ENCODE measurements around the gene SLC28A3.
"Not testable (repeated sequence)": the region's sequence is repeated elsewhere in the genome, so short reads cannot be mapped to it uniquely, and the experiment has no call there.

Gene SLC28A3

GRCh38 chr9:84340535-84340934 is at the start of gene SLC28A3:
Gene SLC28A3, minus strand, starts transcription at chr9:84340758. Its CDS starts 125 bp downstream, at chr9:84340633.
- Mint-ChIP-seq H3K36me3 (ENCODE audit: low read depth) (no peaks in the 10 kb centered on the region), H3K27ac (no peak within 1 kb of the TSS), H3K9me3 (no peaks in the 10 kb centered on the region), H3K4me3 (no peak within 1 kb of the TSS), H3K4me1 (ENCODE audit: low read depth) (no peaks in the 10 kb centered on the region), H3K27me3 (ENCODE audit: low read depth) (peaks cover 18% of the 10 kb centered on the region)

- H3K9me3 Mint-ChIP-seq; H3K36me3 Mint-ChIP-seq (ENCODE audit: low read depth); H3K27ac Mint-ChIP-seq; H3K4me3 Mint-ChIP-seq; H3K27me3 Mint-ChIP-seq (ENCODE audit: low read depth); H3K4me1 Mint-ChIP-seq (ENCODE audit: low read depth): not testable (repeated sequence)
Observed at GRCh38 chr9:84390254-84390653, 49.7 kb upstream of the SLC28A3 start.

GRCh38 chr9:84387821-84388220 is 47.3 kb upstream of the SLC28A3 start:
- Mint-ChIP-seq H3K4me3 (no peak overlapping the region), H3K36me3 (ENCODE audit: low read depth) (no peaks in the 10 kb centered on the region), H3K4me1 (ENCODE audit: low read depth) (no peaks in the 10 kb centered on the region), H3K9me3 (no peaks in the 10 kb centered on the region), H3K27me3 (ENCODE audit: low read depth) (peaks cover 8% of the 10 kb centered on the region), H3K27ac (no peak overlapping the region)

GRCh38 chr9:84386753-84387152 is 46.2 kb upstream of the SLC28A3 start:
- H3K36me3 Mint-ChIP-seq (ENCODE audit: low read depth) = no peaks in the 10 kb centered on the region
- peaks cover 8% of the 10 kb centered on the region for H3K27me3 Mint-ChIP-seq (ENCODE audit: low read depth)
- H3K4me3 Mint-ChIP-seq = no peak overlapping the region
- H3K27ac Mint-ChIP-seq = no peak overlapping the region
- no peaks in the 10 kb centered on the region for H3K9me3 Mint-ChIP-seq
- H3K4me1 Mint-ChIP-seq (ENCODE audit: low read depth) = no peaks in the 10 kb centered on the region

GRCh38 chr9:84385386-84386040 is 45.0 kb upstream of the SLC28A3 start:
- Mint-ChIP-seq H3K4me1 (ENCODE audit: low read depth) (no peaks in the 10 kb centered on the region), H3K27me3 (ENCODE audit: low read depth) (peaks cover 8% of the 10 kb centered on the region), H3K9me3 (no peaks in the 10 kb centered on the region), H3K27ac (no peak overlapping the region), H3K4me3 (no peak overlapping the region), H3K36me3 (ENCODE audit: low read depth) (no peaks in the 10 kb centered on the region)

- Mint-ChIP-seq H3K9me3 (no peaks in the 10 kb centered on the region), H3K4me3 (no peak overlapping the region), H3K36me3 (ENCODE audit: low read depth) (no peaks in the 10 kb centered on the region), H3K27ac (no peak overlapping the region), H3K4me1 (ENCODE audit: low read depth) (no peaks in the 10 kb centered on the region), H3K27me3 (ENCODE audit: low read depth) (peaks cover 6% of the 10 kb centered on the region)
Observed at GRCh38 chr9:84384617-84385016, 44.1 kb upstream of the SLC28A3 start.

- no peaks in the 10 kb centered on the region for H3K4me1 Mint-ChIP-seq (ENCODE audit: low read depth)
- H3K27ac Mint-ChIP-seq = no peak overlapping the region
- H3K9me3 Mint-ChIP-seq = no peaks in the 10 kb centered on the region
- H3K4me3 Mint-ChIP-seq = no peak overlapping the region
- peaks cover 8% of the 10 kb centered on the region for H3K27me3 Mint-ChIP-seq (ENCODE audit: low read depth)
- H3K36me3 Mint-ChIP-seq (ENCODE audit: low read depth) = no peaks in the 10 kb centered on the region
Observed at GRCh38 chr9:84383178-84383577, 42.6 kb upstream of the SLC28A3 start.

- Mint-ChIP-seq H3K4me3 (no peak overlapping the region), H3K4me1 (ENCODE audit: low read depth) (no peaks in the 10 kb centered on the region), H3K27ac (no peak overlapping the region), H3K36me3 (ENCODE audit: low read depth) (no peaks in the 10 kb centered on the region), H3K27me3 (ENCODE audit: low read depth) (peaks cover 8% of the 10 kb centered on the region), H3K9me3 (no peaks in the 10 kb centered on the region)
Observed at GRCh38 chr9:84382720-84383119, 42.2 kb upstream of the SLC28A3 start.

GRCh38 chr9:84381508-84381907 is 41.0 kb upstream of the SLC28A3 start:
- H3K4me1 Mint-ChIP-seq (ENCODE audit: low read depth) = no peaks in the 10 kb centered on the region
- H3K9me3 Mint-ChIP-seq = no peaks in the 10 kb centered on the region
- H3K27me3 Mint-ChIP-seq (ENCODE audit: low read depth) = peaks cover 15% of the 10 kb centered on the region
- no peak overlapping the region for H3K4me3 Mint-ChIP-seq
- no peak overlapping the region for H3K27ac Mint-ChIP-seq
- H3K36me3 Mint-ChIP-seq (ENCODE audit: low read depth) = no peaks in the 10 kb centered on the region

- Mint-ChIP-seq H3K4me1 (ENCODE audit: low read depth) (no peaks in the 10 kb centered on the region), H3K27ac (no peak overlapping the region)
Observed at GRCh38 chr9:84379740-84380139, 39.2 kb upstream of the SLC28A3 start.

GRCh38 chr9:84375954-84376353 is 35.4 kb upstream of the SLC28A3 start:
- Mint-ChIP-seq H3K36me3 (ENCODE audit: low read depth) (no peaks in the 10 kb centered on the region), H3K4me1 (ENCODE audit: low read depth) (no peaks in the 10 kb centered on the region), H3K4me3 (no peak overlapping the region), H3K27ac (no peak overlapping the region), H3K9me3 (no peaks in the 10 kb centered on the region), H3K27me3 (ENCODE audit: low read depth) (peaks cover 10% of the 10 kb centered on the region)

More at GRCh38 chr9:84379740-84380139, 39.2 kb upstream of the SLC28A3 start:
- no peaks in the 10 kb centered on the region for H3K9me3 Mint-ChIP-seq
- H3K4me3 Mint-ChIP-seq = no peak overlapping the region
- peaks cover 15% of the 10 kb centered on the region for H3K27me3 Mint-ChIP-seq (ENCODE audit: low read depth)
- H3K36me3 Mint-ChIP-seq (ENCODE audit: low read depth) = no peaks in the 10 kb centered on the region

GRCh38 chr9:84374516-84374915 is 34.0 kb upstream of the SLC28A3 start:
- Mint-ChIP-seq H3K27me3 (ENCODE audit: low read depth) (peaks cover 13% of the 10 kb centered on the region), H3K36me3 (ENCODE audit: low read depth) (no peaks in the 10 kb centered on the region), H3K4me1 (ENCODE audit: low read depth) (no peaks in the 10 kb centered on the region), H3K9me3 (no peaks in the 10 kb centered on the region), H3K4me3 (no peak overlapping the region), H3K27ac (no peak overlapping the region)

GRCh38 chr9:84374013-84374412 is 33.5 kb upstream of the SLC28A3 start:
- Mint-ChIP-seq H3K27me3 (ENCODE audit: low read depth) (peaks cover 12% of the 10 kb centered on the region), H3K4me3 (no peak overlapping the region), H3K9me3 (no peaks in the 10 kb centered on the region), H3K4me1 (ENCODE audit: low read depth) (no peaks in the 10 kb centered on the region), H3K27ac (no peak overlapping the region), H3K36me3 (ENCODE audit: low read depth) (no peaks in the 10 kb centered on the region)

- Mint-ChIP-seq H3K4me1 (ENCODE audit: low read depth) (no peaks in the 10 kb centered on the region), H3K9me3 (no peaks in the 10 kb centered on the region), H3K36me3 (ENCODE audit: low read depth) (no peaks in the 10 kb centered on the region), H3K4me3 (no peak overlapping the region), H3K27me3 (ENCODE audit: low read depth) (peaks cover 6% of the 10 kb centered on the region), H3K27ac (no peak overlapping the region)
Observed at GRCh38 chr9:84371737-84372136, 31.2 kb upstream of the SLC28A3 start.

GRCh38 chr9:84368601-84369000 is 28.0 kb upstream of the SLC28A3 start:
- H3K4me1 Mint-ChIP-seq (ENCODE audit: low read depth) = no peaks in the 10 kb centered on the region
- H3K9me3 Mint-ChIP-seq = no peaks in the 10 kb centered on the region
- no peaks in the 10 kb centered on the region for H3K36me3 Mint-ChIP-seq (ENCODE audit: low read depth)
- H3K4me3 Mint-ChIP-seq = no peak overlapping the region
- peaks cover 5% of the 10 kb centered on the region for H3K27me3 Mint-ChIP-seq (ENCODE audit: low read depth)
- no peak overlapping the region for H3K27ac Mint-ChIP-seq

GRCh38 chr9:84367726-84368125 is 27.2 kb upstream of the SLC28A3 start:
- not testable (repeated sequence) for H3K36me3 Mint-ChIP-seq (ENCODE audit: low read depth); H3K9me3 Mint-ChIP-seq; H3K4me3 Mint-ChIP-seq; H3K4me1 Mint-ChIP-seq (ENCODE audit: low read depth); H3K27me3 Mint-ChIP-seq (ENCODE audit: low read depth); H3K27ac Mint-ChIP-seq

All from T-helper 1 cell treated with Interleukin-12 subunit alpha and Interleukin-12 subunit beta and Interleukin-4 antibody, amounts not matched to agents 30 μg/mL and 1 μg/mL, for 36 hours (primary cell).